Psoas muscle (tissue), 8 donors: ENCODE results near the gene SERP2. TPM values are rescaled to one million over a fixed set of nuclear protein-coding genes. Genes with fewer than 3 reads are reported as not detected.

ENCODE experiments used
- ATAC-seq, 4 donors: fragments of 200-7000 bp; cut with Tn5 transposase; one replicate each; pipeline ENCODE4 v1.9.1; 2020; ENCODE audit warnings: moderate library complexity in 3 of 4, mild to moderate bottlenecking in 2 of 4
- DNase-seq, 2 donors: peaks; one replicate each; pipeline ENCODE4 v3.0.0-alpha.2; 2020
- H3K27ac ChIP-seq: fragments of 200-600 bp; one replicate; pipeline ENCODE4 v1.8.0; 2022
- H3K27me3 ChIP-seq, 3 donors: fragments of 200-600 bp in 1 of 3; one replicate each; pipeline versions ENCODE4 v1.6.1 to v1.8.0; 2013 to 2022; ENCODE audit warnings: low read length in 2 of 3, mild to moderate bottlenecking in 2 of 3, moderate library complexity in 1 of 3; ENCODE audit not compliant: insufficient read depth in 3 of 3
- H3K36me3 ChIP-seq, 2 donors: fragments of 200-600 bp in 1 of 2; one replicate each; pipeline versions ENCODE4 v1.6.1 to v1.8.0; 2013 to 2022; ENCODE audit warnings: low read depth in 1 of 2, mild to moderate bottlenecking in 1 of 2, moderate library complexity in 1 of 2; ENCODE audit not compliant: insufficient read depth in 1 of 2
- H3K4me1 ChIP-seq: fragments of 200-600 bp; one replicate; pipeline ENCODE4 v1.8.0; 2022
- H3K4me3 ChIP-seq: fragments of 200-600 bp; one replicate; pipeline ENCODE4 v1.8.0; 2022; ENCODE audit warnings: mild to moderate bottlenecking
- H3K9me3 ChIP-seq: fragments of 200-600 bp; one replicate; pipeline ENCODE4 v1.8.0; 2022
- WGBS, 3 donors: extraction: QIAGEN DNeasy Blood & Tissue Kit; methylation state at CpG; one replicate each; pipeline versions ENCODE4 v1.1.6 to v1.1.7; 2013; 5-methylcytosine and 5-hydroxymethylcytosine counted together
- intact Hi-C, 2 donors: fragments of 100-400 bp; cut with DNase I; formaldehyde crosslinking; loops; one replicate each; pipeline versions ENCODE4 v1.11.0 to v1.14.2; 2022
- polyA plus RNA-seq, 3 donors: library from polyadenylated mRNA; stranded (reverse); fragments of 200-250 nt; gene quantifications; one replicate each; pipeline ENCODE4 v1.2.3, GENCODE V29; 2013
- total RNA-seq, 4 donors: library from RNA; stranded (reverse); fragmentation: NEBNext Ultra II Directional in 2 of 4; extraction: Animal tissue kit (Norgen Biotek cat#: 25700) in 2 of 4; gene quantifications; one replicate each; pipeline versions ENCODE4 v1.2.1 to v1.2.4, GENCODE V29; 2021 to 2023
- TF ChIP-seq, protein P1 (sequence below): fragments of 200-600 bp; IDR thresholded peaks from one replicate; pipeline ENCODE4 v1.8.0; 2022; ENCODE audit warnings: antibody characterized with exemption
- donor health status: healthy with polysubstance abuse.
- donor health status: DM: no; HTN: no; CAD: no; lungs with moderate emphysema.
- donor health status: Bipolar disorder and iron deficiency.
- donor health status: healthy.
- donor health status: DM: yes; HTN: yes; CAD: no.
- donor health status: DM: no; HTN: no; CAD: no.
- donor health status: DM: no; HTN: no; CAD: no.
- donor health status: DM: yes; HTN: yes; CAD: no.

The SERP2 gene
- total and polyA plus RNA-seq, 7 donors: 0.57 to 1.8 (median 1.1) TPM

DNA sequence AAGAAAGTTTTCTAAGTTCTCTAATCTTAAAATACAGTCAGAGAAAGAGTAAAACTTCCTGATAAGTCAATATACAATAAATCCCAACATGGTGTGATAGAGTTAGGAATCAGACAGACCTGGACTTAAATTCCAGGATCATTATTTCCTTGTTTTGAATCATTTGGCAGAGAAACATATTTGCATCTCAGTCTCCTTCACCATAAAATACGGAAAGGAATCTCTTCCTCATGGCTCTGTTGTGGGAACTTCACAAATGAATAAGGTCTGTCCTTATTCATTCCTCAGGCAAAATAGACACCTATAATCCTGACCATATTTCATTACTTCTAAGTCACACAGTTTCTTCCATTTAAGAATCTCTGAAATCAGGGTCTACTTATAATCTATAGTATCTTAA lies 19.3 kb upstream of the SERP2 start:
- ATAC-seq: no peak
- intact Hi-C loops: loop anchor here in 1 of 2 donors (5.0 kb wide), 1 partner anchor 58 kb away; no protein-coding TSS in a partner anchor
- Histone ChIP-seq H3K4me1 (no peaks in the 10 kb centered on the region), H3K27me3 (no peaks in the 10 kb centered on the region), H3K4me3 (no peak overlapping the region), H3K36me3 (no peaks in the 10 kb centered on the region), H3K9me3 (no peaks in the 10 kb centered on the region), H3K27ac (no peak overlapping the region)
- no peak for DNase-seq
- 80 to 83% (median 81%) methylated on average over 1 of the region's 1 CpG for WGBS, 3 donors
- TF ChIP-seq, protein P1, sequence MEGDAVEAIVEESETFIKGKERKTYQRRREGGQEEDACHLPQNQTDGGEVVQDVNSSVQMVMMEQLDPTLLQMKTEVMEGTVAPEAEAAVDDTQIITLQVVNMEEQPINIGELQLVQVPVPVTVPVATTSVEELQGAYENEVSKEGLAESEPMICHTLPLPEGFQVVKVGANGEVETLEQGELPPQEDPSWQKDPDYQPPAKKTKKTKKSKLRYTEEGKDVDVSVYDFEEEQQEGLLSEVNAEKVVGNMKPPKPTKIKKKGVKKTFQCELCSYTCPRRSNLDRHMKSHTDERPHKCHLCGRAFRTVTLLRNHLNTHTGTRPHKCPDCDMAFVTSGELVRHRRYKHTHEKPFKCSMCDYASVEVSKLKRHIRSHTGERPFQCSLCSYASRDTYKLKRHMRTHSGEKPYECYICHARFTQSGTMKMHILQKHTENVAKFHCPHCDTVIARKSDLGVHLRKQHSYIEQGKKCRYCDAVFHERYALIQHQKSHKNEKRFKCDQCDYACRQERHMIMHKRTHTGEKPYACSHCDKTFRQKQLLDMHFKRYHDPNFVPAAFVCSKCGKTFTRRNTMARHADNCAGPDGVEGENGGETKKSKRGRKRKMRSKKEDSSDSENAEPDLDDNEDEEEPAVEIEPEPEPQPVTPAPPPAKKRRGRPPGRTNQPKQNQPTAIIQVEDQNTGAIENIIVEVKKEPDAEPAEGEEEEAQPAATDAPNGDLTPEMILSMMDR: no peak

DNA sequence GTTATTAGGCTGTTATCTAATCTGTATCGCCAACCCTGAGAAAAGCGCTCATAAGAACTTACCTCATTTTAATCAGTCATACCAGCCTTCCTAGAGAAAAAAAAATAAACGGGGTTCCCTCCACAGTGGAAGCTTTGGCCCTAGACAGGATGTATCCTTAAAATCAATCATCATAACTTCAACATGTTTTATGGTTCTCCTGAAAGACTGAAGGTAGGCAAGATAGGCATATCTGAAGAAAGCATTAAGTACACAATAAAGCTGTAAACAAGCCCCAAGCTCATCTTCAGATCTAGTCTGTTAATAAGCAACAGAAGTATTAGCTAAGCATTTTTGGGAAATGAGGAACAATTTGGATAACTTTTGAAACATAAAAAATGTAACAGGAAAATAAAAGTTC lies 18.7 kb upstream of the SERP2 start:
- H3K36me3 ChIP-seq: no peaks in the 10 kb centered on the region
- no peaks in the 10 kb centered on the region for H3K4me1 ChIP-seq
- TF ChIP-seq, protein P1: no peak
- ATAC-seq (no peak), DNase-seq (no peak)
- H3K27ac ChIP-seq: no peak overlapping the region
- WGBS, 3 donors: 71 to 76% (median 73%) methylated on average over 3 of the region's 3 CpGs
- H3K9me3 ChIP-seq: no peaks in the 10 kb centered on the region
- H3K4me3 ChIP-seq: no peak overlapping the region
- no peaks in the 10 kb centered on the region for H3K27me3 ChIP-seq
- intact Hi-C loops: loop anchor here in 1 of 2 donors (5.0 kb wide), 1 partner anchor 57 kb away; no protein-coding TSS in a partner anchor

DNA sequence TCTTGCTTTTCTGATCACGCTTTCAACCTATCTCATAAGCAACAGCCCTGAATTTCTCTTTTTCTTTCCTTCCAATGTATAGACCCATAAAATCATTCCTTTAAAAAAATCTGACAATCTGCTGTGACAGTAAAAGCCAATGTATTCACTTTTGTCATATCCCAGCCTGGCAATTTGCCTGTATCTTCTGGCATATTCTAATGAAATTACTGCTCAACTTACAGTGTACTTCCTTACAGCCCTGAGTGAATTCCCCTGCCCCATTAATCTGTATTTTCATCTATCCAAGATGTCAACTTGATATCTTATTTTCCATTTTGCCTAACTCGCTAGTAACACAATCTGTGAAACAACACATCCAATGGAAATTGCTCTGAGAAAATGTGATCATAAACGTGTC lies 18.0 kb upstream of the SERP2 start:
- TF ChIP-seq, protein P1: no peak
- Histone ChIP-seq H3K27ac (no peak overlapping the region), H3K4me1 (no peaks in the 10 kb centered on the region), H3K36me3 (no peaks in the 10 kb centered on the region), H3K4me3 (no peak overlapping the region), H3K27me3 (no peaks in the 10 kb centered on the region), H3K9me3 (no peaks in the 10 kb centered on the region)
- 52 to 62% (median 61%) methylated on average over 3 of the region's 3 CpGs for WGBS, 3 donors
- DNase-seq (no peak), ATAC-seq (no peak)
- intact Hi-C loops: no loop called here

DNA sequence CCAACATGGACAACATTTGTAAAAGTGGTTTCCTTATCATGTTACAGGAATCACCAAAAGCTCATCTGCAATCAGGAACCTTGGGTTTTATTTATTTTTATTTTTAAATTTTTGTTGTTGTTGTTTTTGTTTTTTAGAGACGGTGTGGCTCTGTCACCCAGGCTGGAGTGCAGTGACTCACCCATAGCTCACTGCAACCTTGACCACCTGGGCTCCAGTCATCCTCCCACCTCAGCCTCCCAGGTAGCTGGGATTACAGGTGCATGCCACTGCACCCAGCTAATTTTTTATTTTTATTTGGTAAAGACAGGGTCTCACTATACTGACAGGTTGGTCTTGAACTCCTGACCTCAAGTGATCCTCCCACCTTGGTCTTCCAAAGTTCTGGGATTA lies 13.6 kb upstream of the SERP2 start:
- TF ChIP-seq, protein P1: no peak
- H3K4me3 ChIP-seq: no peak overlapping the region
- H3K27ac ChIP-seq: no peak overlapping the region
- H3K9me3 ChIP-seq: no peaks in the 10 kb centered on the region
- no peak for DNase-seq
- 88 to 100% (median 96%) methylated on average over 1 of the region's 1 CpG for WGBS, 3 donors
- ATAC-seq: no peak
- no peaks in the 10 kb centered on the region for H3K36me3 ChIP-seq
- no peaks in the 10 kb centered on the region for H3K4me1 ChIP-seq
- H3K27me3 ChIP-seq: no peaks in the 10 kb centered on the region
- intact Hi-C loops: no loop called here

DNA sequence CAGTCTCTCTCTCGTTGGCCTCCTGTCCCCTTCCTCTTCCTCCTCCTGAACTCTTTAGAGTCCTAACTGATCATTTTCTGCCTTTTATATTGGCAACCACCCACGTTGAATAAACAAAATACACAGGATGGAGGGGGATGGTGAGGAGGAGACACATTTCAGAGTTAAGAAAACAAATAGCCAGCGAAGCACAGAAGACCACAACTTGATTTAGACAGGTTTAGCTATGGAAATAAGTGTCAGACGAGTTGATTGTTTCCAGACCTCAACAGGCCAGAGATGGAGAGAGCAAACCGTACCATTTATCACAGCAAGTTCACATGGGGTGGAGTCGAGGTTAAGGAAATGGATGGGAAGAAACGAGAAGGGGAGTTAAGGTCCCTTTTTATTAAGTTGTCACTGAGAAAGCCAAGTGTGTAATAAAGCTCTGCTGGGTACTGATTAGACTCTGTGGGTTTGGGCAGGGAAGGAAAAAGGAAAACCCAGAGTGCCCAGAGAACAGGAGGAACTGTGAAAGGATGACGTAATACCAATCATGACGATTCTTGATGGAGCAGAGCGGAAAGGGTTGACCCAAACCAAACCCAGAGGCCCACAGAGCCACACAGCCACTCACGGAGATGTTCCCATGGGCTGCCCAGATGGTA lies 11.1 kb upstream of the SERP2 start:
- TF ChIP-seq, protein P1: no peak
- ATAC-seq (no peak), DNase-seq (no peak)
- Histone ChIP-seq H3K36me3 (no peaks in the 10 kb centered on the region), H3K27me3 (no peaks in the 10 kb centered on the region), H3K4me3 (no peak overlapping the region), H3K27ac (no peak overlapping the region), H3K9me3 (no peaks in the 10 kb centered on the region), H3K4me1 (no peaks in the 10 kb centered on the region)
- intact Hi-C loops: no loop called here
- 77 to 81% (median 79%) methylated on average over 11 of the region's 11 CpGs for WGBS, 3 donors
